HPDE6-E6E7 (cell line): Measurements from ENCODE around the gene MIER2.
"Not testable (repeated sequence)": the region's sequence is repeated elsewhere in the genome, so short reads cannot be mapped to it uniquely, and the experiment has no call there.

ENCODE experiments used
- DNase-seq: peaks from one replicate; pipeline ENCODE4 v3.0.0; 2011; ENCODE audit warnings: missing footprints; ENCODE audit errors: extremely low spot score

The MIER2 gene

GRCh38 chr19:359653-359925 lies 15.0 kb upstream of the MIER2 start:
- DNase-seq = no peak

DNA sequence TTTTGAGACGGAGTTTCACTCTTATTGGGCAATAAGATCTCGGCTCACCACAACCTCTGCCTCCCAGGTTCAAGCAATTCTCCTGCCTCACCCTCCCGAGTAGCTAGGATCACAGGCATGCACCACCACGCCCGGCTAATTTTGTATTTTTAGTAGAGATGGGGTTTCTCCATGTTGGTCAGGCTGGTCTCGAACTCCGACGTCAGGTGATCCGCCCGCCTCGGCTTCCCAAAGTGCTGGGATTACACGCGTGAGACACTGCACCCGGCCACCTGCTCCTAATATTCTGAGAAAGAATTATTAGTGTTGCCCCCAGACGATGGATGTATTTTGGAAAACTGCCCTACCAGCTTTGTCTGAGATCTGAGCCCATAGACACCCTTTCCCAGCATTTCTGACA lies 10.9 kb upstream of the MIER2 start:
- DNase-seq = not testable (repeated sequence)

DNA sequence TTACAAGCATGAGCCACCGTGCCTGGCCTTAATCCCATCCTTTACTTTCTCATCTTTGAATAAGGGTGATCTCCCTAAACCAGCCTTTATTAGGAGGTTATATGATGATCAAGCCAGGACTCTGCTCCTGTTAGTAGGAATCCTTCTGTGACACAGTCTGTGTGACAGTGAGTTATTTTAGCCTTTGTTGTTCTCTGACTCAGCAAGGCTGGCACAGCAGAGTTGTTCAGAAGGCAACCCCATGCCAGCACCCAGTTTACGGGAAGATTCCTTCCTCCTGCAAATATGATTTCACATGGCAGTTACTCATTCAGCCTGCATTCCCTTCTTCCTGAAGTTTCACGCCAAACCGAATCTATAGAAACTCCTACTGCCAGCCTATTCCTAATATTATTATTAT lies 10.5 kb upstream of the MIER2 start:
- DNase-seq = no peak

GRCh38 chr19:351976-352625 lies 7.5 kb upstream of the MIER2 start:
- no peak for DNase-seq

GRCh38 chr19:347946-348861 lies 3.6 kb upstream of the MIER2 start:
- no peak for DNase-seq

GRCh38 chr19:345320-345879 lies 804 bp upstream of the MIER2 start:
- no peak for DNase-seq

DNA sequence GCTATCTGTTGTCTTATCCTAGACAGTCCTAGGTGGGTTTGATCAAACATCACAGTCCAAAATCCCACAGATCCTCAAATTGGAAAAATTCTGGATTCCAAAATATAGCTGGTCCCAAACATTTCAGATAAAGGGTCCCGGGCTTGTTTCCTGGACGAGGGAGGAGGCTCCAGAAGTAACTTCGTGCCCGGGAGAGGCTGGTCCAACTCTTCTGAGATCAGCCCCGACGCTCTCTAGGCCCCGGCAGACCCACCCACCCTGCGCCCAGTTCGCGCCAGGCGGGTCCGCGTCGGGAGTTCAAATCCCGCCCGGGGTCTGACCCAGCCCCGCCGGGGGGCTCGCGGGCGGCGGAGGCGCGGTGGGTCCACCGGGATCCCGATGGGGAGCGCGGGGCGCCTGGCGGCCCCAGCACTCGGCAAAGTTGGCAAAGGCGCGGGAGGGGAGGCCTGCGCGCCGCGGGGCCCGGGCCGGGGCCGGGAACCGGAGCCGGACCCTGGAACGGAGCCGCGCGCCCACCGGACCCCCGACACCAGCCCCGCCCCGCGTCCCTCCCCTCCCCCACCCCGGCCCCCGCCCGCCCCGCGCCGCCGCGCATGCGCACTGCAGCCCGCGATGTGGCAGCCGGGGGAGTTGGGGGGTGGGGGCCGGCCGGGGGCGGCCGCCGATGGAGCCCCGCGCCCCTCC lies 513 bp downstream of the MIER2 start:
- peak; percentile 50 for DNase-seq

DNA sequence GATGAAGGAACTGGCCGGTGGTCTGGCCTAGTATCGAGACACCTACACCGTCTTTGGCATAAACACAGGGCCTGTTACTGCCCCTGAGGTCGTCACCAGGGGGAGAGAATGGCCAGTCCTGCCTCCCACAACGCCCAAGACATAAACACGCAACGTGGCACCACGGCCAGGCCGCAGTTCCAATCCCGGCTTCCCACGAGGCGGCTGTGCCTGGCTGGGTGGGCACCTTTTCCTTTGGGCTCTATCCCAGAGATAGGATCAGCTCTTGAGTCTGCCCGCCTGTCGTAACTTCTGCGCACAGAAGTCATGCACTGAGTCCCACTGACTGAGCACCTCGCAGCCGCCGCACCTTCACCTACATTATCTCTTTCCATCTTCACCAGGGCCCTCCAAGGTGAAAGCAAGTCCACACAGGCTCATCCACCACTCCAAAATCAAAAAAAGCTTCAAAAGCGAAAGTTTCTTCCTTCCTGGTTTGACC lies 1.1 kb downstream of the MIER2 start:
- DNase-seq = peak; percentile 63

GRCh38 chr19:342801-343421 lies 1.7 kb downstream of the MIER2 start:
- peak; percentile 57 for DNase-seq

GRCh38 chr19:342128-342455 lies 2.5 kb downstream of the MIER2 start:
- no peak for DNase-seq

GRCh38 chr19:341386-342127 lies 3.0 kb downstream of the MIER2 start:
- no peak for DNase-seq

DNA sequence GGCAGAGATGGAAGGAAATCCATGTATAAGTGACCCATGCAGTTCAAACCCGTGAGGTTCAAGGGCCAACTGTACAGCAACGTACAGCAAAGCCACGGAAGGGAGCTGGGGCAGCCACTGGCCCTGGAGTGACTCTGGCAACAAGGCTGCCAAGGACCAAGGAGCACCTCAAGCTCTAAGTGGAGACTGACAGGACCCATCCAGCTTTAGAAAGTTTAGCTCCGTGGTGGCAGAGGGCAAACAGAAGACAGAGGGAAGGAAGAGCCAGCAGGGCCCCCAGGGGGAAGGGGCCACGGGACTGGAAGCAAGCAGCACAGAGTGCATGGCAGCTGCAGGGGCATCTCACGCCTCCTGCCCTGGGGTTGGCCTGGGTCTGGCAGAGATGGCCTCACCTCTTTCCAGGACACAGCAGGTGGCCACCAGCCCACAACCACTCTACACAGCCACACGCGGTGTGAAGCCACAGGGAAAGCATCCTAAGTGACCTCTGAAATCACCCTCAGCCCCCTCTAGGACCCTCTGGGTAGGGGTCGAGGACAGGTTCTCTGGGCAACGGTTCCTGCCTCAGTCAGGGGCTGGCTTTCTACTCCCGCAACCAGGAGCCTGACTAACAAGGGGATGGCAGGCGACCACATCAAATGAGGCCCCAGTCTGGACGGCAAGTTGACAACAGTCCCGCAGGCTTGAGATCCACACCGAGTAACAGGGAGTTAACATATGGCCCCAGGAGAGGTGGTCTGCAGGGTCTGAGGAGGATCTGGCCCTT lies 3.8 kb downstream of the MIER2 start:
- DNase-seq = no peak

GRCh38 chr19:339262-339887 lies 5.2 kb downstream of the MIER2 start:
- DNase-seq = no peak

- no peak for DNase-seq
Observed at GRCh38 chr19:338421-338820, 6.2 kb downstream of the MIER2 start.

GRCh38 chr19:336067-336614 lies 8.5 kb downstream of the MIER2 start:
- no peak for DNase-seq

DNA sequence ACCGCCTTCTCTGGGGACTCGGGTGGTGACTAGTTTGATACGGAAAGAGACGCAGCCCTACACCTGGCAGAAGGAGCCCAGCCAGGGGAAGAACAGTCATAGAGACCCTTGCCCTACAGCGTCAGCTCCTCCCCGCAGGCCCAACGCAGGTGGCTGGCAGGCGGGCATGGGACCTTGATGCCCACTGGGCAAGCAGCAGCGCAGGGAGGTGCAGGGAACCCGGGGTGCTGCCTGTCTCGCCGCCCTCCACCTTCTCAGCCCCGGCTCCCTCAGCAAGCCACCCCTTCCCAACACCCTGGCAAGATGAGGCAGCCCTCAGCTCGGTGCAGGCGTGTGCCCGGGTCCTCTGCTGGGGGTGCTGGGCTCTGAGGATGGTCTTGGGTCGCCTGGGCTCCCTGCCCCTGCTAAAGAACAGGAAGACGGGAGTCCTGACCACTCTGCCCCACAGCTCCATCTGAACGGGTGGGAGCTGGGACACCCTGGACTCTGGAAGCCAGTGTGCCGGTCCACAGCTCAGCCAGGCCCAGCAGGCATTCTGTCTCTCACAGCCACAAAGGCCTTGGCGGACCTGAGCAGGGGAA lies 9.0 kb downstream of the MIER2 start:
- no peak for DNase-seq

GRCh38 chr19:335072-335471 lies 9.5 kb downstream of the MIER2 start:
- no peak for DNase-seq

GRCh38 chr19:334296-335071 lies 10.1 kb downstream of the MIER2 start:
- no peak for DNase-seq

- DNase-seq = no peak
Observed at GRCh38 chr19:330503-330902, 14.1 kb downstream of the MIER2 start.
